Gastrocnemius medialis (tissue), 4 donors: ENCODE measurements around the gene TMEM117. TPM values are rescaled to one million over a fixed set of nuclear protein-coding genes. Genes with fewer than 3 reads are reported as not detected.

ENCODE experiments used
- ATAC-seq, 2 donors: fragments of 150-250 bp; one replicate each; pipeline ENCODE4 v1.9.1; 2016
- DNase-seq, 2 donors: peaks; one replicate each; pipeline ENCODE4 v3.0.0-alpha.2; 2019
- H3K27ac ChIP-seq, 4 donors: fragments of 200-600 bp; sonication (generic); 1 replicate in 1 of 4; 2 replicates in 3 of 4; pipeline ENCODE4 v1.5.1; 2016 to 2018; ENCODE audit warnings: mild to moderate bottlenecking in 2 of 4, moderate library complexity in 1 of 4
- H3K27me3 ChIP-seq, 3 donors: fragments of 200-600 bp; sonication (generic) in 2 of 3; 1 replicate in 1 of 3; 2 replicates in 2 of 3; pipeline versions ENCODE4 v1.5.1 to v1.6.0; 2016 to 2019; ENCODE audit warnings: mild to moderate bottlenecking in 1 of 3, moderate library complexity in 1 of 3
- H3K36me3 ChIP-seq, 2 donors: fragments of 200-600 bp; sonication (generic) in 1 of 2; one replicate each; pipeline ENCODE4 v1.5.1; 2017 to 2018
- H3K4me1 ChIP-seq, 2 donors: fragments of 200-600 bp; sonication (generic) in 1 of 2; one replicate each; pipeline ENCODE4 v1.5.1; 2016 to 2017; ENCODE audit warnings: mild to moderate bottlenecking in 2 of 2
- H3K4me3 ChIP-seq, 4 donors: fragments of 200-600 bp; sonication (generic) in 3 of 4; 1 replicate in 1 of 4; 2 replicates in 3 of 4; pipeline ENCODE4 v1.5.1; 2016 to 2019; ENCODE audit warnings: mild to moderate bottlenecking in 2 of 4
- H3K9me3 ChIP-seq, 3 donors: fragments of 200-600 bp; sonication (generic) in 2 of 3; 1 replicate in 1 of 3; 2 replicates in 2 of 3; pipeline ENCODE4 v1.5.1; 2016 to 2019
- POLR2A ChIP-seq, 2 donors: fragments of 450-650 bp; IDR thresholded peaks; one replicate each; pipeline ENCODE4 v1.6.1; 2017; ENCODE audit warnings: antibody characterized with exemption in 2 of 2, mild to moderate bottlenecking in 2 of 2, moderate library complexity in 2 of 2
- in situ Hi-C, 4 donors: fragments of 200-750 bp; cut with MboI; loops; one replicate each; pipeline versions ENCODE4 v1.15.0 to v1.8.0; 2017; ENCODE audit warnings: low sequenced_read_pairs in 4 of 4
- intact Hi-C: fragments of 100-400 bp; cut with DNase I; formaldehyde crosslinking; loops from one replicate; pipeline ENCODE4 v1.15.1; 2023; ENCODE audit warnings: low total_unique reads
- total RNA-seq, 4 donors: library from RNA; depleted of rRNA; stranded (reverse); fragments of >200 nt; gene quantifications; one replicate each; pipeline versions ENCODE4 v1.1.0 to v1.2.3, GENCODE V29; 2016
- TF ChIP-seq, protein P1 (sequence below), 5 experiments: fragments of 450-650 bp in 3 of 5; fragments of 200-600 bp in 2 of 5; sonication (generic) in 2 of 5; IDR thresholded peaks in 4 of 5; conservative IDR thresholded peaks in 1 of 5; 1 replicate in 4 of 5; 2 replicates in 1 of 5; pipeline ENCODE4 v1.5.1; 2016 to 2019; ENCODE audit warnings: antibody characterized with exemption in 5 of 5, mild to moderate bottlenecking in 3 of 5, moderate library complexity in 3 of 5

The TMEM117 gene
- total RNA-seq, 4 donors from 2014 or later = 3.5 to 19.4 (median 6.1) TPM

DNA sequence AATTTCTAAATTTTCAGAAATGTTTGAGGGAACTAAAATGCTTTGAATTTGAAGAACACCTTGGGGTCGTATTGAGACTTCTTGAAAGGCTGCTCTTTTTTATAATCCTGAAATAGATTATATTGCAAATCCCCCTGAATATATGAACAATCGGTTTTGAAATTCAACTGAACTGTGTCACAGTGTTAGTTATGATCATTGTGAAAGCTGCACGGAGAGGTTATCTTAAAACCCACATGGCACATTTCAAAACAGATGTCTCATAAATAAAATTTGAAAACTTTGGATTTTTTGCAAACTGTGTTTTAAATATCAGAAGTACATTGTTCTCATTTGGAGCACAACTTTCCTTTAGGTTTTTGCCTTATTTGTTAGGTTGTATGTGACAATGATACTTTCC, 218.4 kb downstream of the TMEM117 start:
- no peaks in the 10 kb centered on the region for H3K4me1 ChIP-seq
- H3K27ac ChIP-seq = no peak overlapping the region
- no peak for TF ChIP-seq POLR2A (IDR thresholded peaks at IDR 0.05)
- TF ChIP-seq, protein P1, sequence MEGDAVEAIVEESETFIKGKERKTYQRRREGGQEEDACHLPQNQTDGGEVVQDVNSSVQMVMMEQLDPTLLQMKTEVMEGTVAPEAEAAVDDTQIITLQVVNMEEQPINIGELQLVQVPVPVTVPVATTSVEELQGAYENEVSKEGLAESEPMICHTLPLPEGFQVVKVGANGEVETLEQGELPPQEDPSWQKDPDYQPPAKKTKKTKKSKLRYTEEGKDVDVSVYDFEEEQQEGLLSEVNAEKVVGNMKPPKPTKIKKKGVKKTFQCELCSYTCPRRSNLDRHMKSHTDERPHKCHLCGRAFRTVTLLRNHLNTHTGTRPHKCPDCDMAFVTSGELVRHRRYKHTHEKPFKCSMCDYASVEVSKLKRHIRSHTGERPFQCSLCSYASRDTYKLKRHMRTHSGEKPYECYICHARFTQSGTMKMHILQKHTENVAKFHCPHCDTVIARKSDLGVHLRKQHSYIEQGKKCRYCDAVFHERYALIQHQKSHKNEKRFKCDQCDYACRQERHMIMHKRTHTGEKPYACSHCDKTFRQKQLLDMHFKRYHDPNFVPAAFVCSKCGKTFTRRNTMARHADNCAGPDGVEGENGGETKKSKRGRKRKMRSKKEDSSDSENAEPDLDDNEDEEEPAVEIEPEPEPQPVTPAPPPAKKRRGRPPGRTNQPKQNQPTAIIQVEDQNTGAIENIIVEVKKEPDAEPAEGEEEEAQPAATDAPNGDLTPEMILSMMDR (IDR thresholded peaks at IDR 0.05 in 4 of 5, conservative IDR thresholded peaks at IDR 0.05 in 1 of 5) = no peak
- no peak overlapping the region for H3K4me3 ChIP-seq
- H3K36me3 ChIP-seq = no peaks in the 10 kb centered on the region
- DNase-seq = no peak
- no peaks in the 10 kb centered on the region for H3K9me3 ChIP-seq
- intact Hi-C loops (no loop called here), in situ Hi-C loops (no loop called here)
- H3K27me3 ChIP-seq = no peaks in the 10 kb centered on the region
- no peak for ATAC-seq

DNA sequence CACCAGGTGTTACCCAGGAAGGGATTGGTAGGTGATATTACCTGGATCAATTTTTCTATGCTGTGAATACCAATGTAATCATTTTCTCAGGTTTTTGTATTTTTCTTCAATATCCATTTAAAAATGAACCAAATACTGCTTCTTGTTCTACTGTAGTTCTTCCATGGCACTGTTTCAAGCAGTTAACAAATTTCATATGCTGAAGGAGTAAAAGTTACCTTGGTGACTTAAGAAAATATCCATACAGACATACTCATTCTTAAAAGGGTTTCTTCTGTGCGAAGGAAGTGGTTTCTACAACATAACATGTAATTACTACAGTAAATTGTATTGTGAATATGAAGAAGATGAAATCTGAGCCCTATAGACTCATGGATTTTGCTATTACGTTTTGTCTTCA, 222.5 kb downstream of the TMEM117 start:
- no peaks in the 10 kb centered on the region for H3K36me3 ChIP-seq
- H3K9me3 ChIP-seq = no peaks in the 10 kb centered on the region
- ATAC-seq (no peak), DNase-seq (no peak)
- no peaks in the 10 kb centered on the region for H3K27me3 ChIP-seq
- intact Hi-C loops = no loop called here
- no peak overlapping the region for H3K4me3 ChIP-seq
- in situ Hi-C loops = no loop called here
- no peaks in the 10 kb centered on the region for H3K4me1 ChIP-seq
- no peak overlapping the region for H3K27ac ChIP-seq
- TF ChIP-seq POLR2A (IDR thresholded peaks at IDR 0.05) = no peak
- TF ChIP-seq, protein P1 (IDR thresholded peaks at IDR 0.05 in 4 of 5, conservative IDR thresholded peaks at IDR 0.05 in 1 of 5) = no peak

DNA sequence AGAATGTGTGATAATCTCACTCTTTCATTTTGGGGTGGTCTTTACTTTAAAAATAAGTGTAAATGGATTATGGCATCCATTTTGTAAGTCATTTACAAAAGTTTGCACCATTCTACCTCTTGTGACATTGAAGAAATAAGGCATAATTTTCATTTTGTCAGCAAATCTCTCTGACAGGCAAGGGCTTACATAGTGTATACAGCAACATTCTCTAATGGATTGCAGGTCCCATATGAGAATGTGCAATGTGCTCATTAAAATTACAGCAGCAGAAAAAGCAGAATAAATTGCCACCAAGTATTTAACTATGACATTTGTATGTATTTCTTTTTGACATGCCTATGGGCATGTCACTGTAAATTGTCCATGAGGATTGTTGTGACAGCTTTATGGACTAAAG, 223.6 kb downstream of the TMEM117 start:
- intact Hi-C loops = no loop called here
- in situ Hi-C loops = no loop called here
- Histone ChIP-seq H3K4me1 (peaks cover 0 to 4% of the 10 kb centered on the region in 2 donors), H3K27ac (no peak overlapping the region), H3K4me3 (no peak overlapping the region), H3K36me3 (no peaks in the 10 kb centered on the region), H3K9me3 (no peaks in the 10 kb centered on the region), H3K27me3 (no peaks in the 10 kb centered on the region)
- ATAC-seq = no peak
- no peak for DNase-seq
- TF ChIP-seq, protein P1 (IDR thresholded peaks at IDR 0.05 in 4 of 5, conservative IDR thresholded peaks at IDR 0.05 in 1 of 5) = no peak
- no peak for TF ChIP-seq POLR2A (IDR thresholded peaks at IDR 0.05)

DNA sequence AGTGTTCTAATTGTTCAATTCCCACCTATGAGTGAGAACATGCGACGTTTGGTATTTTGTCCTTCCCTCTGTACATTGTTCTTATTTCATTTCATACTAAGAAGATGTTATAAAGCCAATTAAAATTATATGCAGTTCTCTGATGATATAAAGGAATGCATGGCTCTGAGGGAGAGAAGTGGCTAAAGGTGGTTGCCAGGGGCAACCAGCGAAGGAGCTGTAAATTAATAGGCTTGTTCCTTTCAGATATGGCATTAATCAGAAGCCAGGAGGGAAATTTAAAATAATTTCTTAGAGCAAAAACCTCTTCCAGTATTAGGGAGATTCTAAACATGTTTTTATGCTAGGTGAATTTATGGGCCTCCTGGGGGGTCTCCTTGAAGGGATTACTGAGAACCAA, 227.8 kb downstream of the TMEM117 start:
- no peak for TF ChIP-seq POLR2A (IDR thresholded peaks at IDR 0.05)
- TF ChIP-seq, protein P1 (IDR thresholded peaks at IDR 0.05 in 4 of 5, conservative IDR thresholded peaks at IDR 0.05 in 1 of 5) = no peak
- DNase-seq = no peak
- intact Hi-C loops (no loop called here), in situ Hi-C loops (no loop called here)
- no peaks in the 10 kb centered on the region for H3K9me3 ChIP-seq
- no peak overlapping the region for H3K4me3 ChIP-seq
- no peak overlapping the region for H3K27ac ChIP-seq
- no peak for ATAC-seq
- H3K27me3 ChIP-seq = no peaks in the 10 kb centered on the region
- H3K4me1 ChIP-seq = peaks cover 0 to 4% of the 10 kb centered on the region in 2 donors
- H3K36me3 ChIP-seq = no peaks in the 10 kb centered on the region

DNA sequence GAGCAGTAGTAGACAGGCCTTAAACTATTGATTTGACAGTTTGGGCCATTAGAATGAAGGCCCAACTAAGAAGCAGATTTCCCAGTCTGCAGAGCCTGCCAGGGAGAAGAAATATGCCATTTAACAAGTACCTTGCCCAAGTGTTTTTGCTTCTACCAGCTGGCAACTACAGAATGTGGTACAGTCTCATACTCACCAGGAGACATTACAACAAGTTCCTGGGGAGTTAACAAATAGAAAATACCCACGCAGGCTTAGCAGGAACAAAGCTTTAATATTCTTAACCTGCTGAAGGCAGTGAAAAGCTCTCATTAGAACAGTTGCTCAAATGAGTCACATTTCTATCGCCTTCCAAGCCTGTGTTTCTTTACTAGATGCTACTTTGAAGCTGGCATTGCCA, 241.0 kb downstream of the TMEM117 start:
- no peak overlapping the region for H3K27ac ChIP-seq
- intact Hi-C loops = no loop called here
- H3K9me3 ChIP-seq = no peaks in the 10 kb centered on the region
- TF ChIP-seq POLR2A (IDR thresholded peaks at IDR 0.05) = no peak
- TF ChIP-seq, protein P1 (IDR thresholded peaks at IDR 0.05 in 4 of 5, conservative IDR thresholded peaks at IDR 0.05 in 1 of 5) = no peak
- peaks cover 0 to 6% of the 10 kb centered on the region in 2 donors for H3K4me1 ChIP-seq
- no peaks in the 10 kb centered on the region for H3K36me3 ChIP-seq
- no peak for ATAC-seq
- in situ Hi-C loops = no loop called here
- H3K4me3 ChIP-seq = no peak overlapping the region
- no peaks in the 10 kb centered on the region for H3K27me3 ChIP-seq
- no peak for DNase-seq
